Kidney (tissue), 14 donors: ENCODE results near the gene GATD1. TPM values are rescaled to one million over a fixed set of nuclear protein-coding genes. Genes with fewer than 3 reads are reported as not detected.

Experiments
- DNase-seq, 5 donors: peaks; one replicate each; pipeline ENCODE4 v3.0.0-alpha.2; 2013 to 2020
- FAIRE-seq: peaks from 2 replicates; lab custom pipeline; 2012; peaks lifted over from hg19 to GRCh38; lab: Jason Lieb, UNC
- H3K27ac ChIP-seq, 2 donors: one replicate each; pipeline ENCODE4 v1.7.0; 2013; ENCODE audit warnings: low read depth in 2 of 2, low read length in 2 of 2, inconsistent platforms in 1 of 2
- H3K27me3 ChIP-seq: one replicate; pipeline ENCODE4 v1.7.1; 2013; ENCODE audit warnings: low read length, inconsistent platforms; ENCODE audit not compliant: control insufficient read depth, insufficient read depth
- H3K36me3 ChIP-seq, 3 donors: one replicate each; pipeline versions ENCODE4 v1.7.0 to v1.7.1; 2013; ENCODE audit warnings: low read length in 3 of 3, control low read depth in 1 of 3, inconsistent platforms in 1 of 3; ENCODE audit not compliant: insufficient read depth in 3 of 3, control insufficient read depth in 2 of 3
- H3K4me1 ChIP-seq, 3 donors: one replicate each; pipeline versions ENCODE4 v1.7.0 to v1.7.1; 2013; ENCODE audit warnings: low read length in 3 of 3, inconsistent platforms in 1 of 3, low read depth in 1 of 3; ENCODE audit not compliant: control insufficient read depth in 2 of 3, insufficient read depth in 2 of 3
- H3K4me3 ChIP-seq, 3 donors: one replicate each; pipeline versions ENCODE4 v1.7.0 to v1.8.1; 2013; ENCODE audit warnings: low read length in 3 of 3, control low read depth in 1 of 3, inconsistent platforms in 1 of 3
- H3K9ac ChIP-seq, 3 donors: one replicate each; pipeline versions ENCODE4 v1.7.0 to v1.7.1; 2013; ENCODE audit warnings: low read length in 3 of 3, control low read depth in 1 of 3, inconsistent platforms in 1 of 3
- H3K9me3 ChIP-seq, 3 donors: one replicate each; pipeline versions ENCODE4 v1.7.0 to v1.7.1; 2013; ENCODE audit warnings: low read length in 3 of 3, control low read depth in 1 of 3, inconsistent platforms in 1 of 3; ENCODE audit not compliant: control insufficient read depth in 2 of 3, insufficient read depth in 1 of 3
- CTCF ChIP-seq: IDR thresholded peaks from 3 replicates; pipeline ENCODE4 v1.5.1; 2012; ENCODE audit warnings: mild to moderate bottlenecking, moderate library complexity, borderline replicate concordance; ENCODE audit not compliant: insufficient read depth; ENCODE audit errors: extremely low read depth
- intact Hi-C: fragments of 100-400 bp; cut with DNase I; formaldehyde crosslinking; loops from one replicate; pipeline ENCODE4 v1.11.1; 2022
- polyA plus RNA-seq: library from polyadenylated mRNA; stranded (reverse); fragments of 350-450 nt; fragmentation: Illumina TruSeq; extraction: RNeasy Lipid Tissue Mini Kit (QIAGEN cat#74804); gene quantifications from one replicate; pipeline ENCODE4 v1.2.3, GENCODE V29; 2014; ENCODE audit warnings: low read depth, low replicate concordance; ENCODE audit not compliant: insufficient read depth
- total RNA-seq: library from RNA; stranded (reverse); fragmentation: NEBNext Ultra II Directional; extraction: Animal tissue kit (Norgen Biotek cat#: 25700); gene quantifications from one replicate; pipeline ENCODE4 v1.2.1, GENCODE V29; 2021
- donor health status: control.
- donor health status: control.
- donor health status: control.
- donor health status: control.
- donor health status: control.
- donor health status: DM: yes; HTN: yes; CAD: no.
- donor health status: Normal renal cell carcinoma (clear cell type).

Gene GATD1
- total and polyA plus RNA-seq, 2 donors from 2014 or later = 38.3 to 66.2 TPM

- H3K4me3 ChIP-seq = no peak overlapping the region
- FAIRE-seq = no peak
- no peaks in the 10 kb centered on the region for H3K36me3 ChIP-seq
- no peak overlapping the region for H3K9ac ChIP-seq
- no peaks in the 10 kb centered on the region for H3K9me3 ChIP-seq
- no peak for TF ChIP-seq CTCF
- intact Hi-C loops = no loop called here
- no peak for DNase-seq
- peaks cover 0 to 14% (median 4%) of the 10 kb centered on the region in 3 donors for H3K4me1 ChIP-seq
- H3K27ac ChIP-seq = no peak overlapping the region
- no peaks in the 10 kb centered on the region for H3K27me3 ChIP-seq
These were observed 26.1 kb upstream of the GATD1 start for GRCh38 chr11:803467-803742.

- no peaks in the 10 kb centered on the region for H3K27me3 ChIP-seq
- DNase-seq (no peak), FAIRE-seq (no peak)
- intact Hi-C loops = no loop called here
- H3K9me3 ChIP-seq = no peaks in the 10 kb centered on the region
- no peak overlapping the region for H3K27ac ChIP-seq
- no peaks in the 10 kb centered on the region for H3K36me3 ChIP-seq
- H3K4me3 ChIP-seq = no peak overlapping the region
- H3K4me1 ChIP-seq = peaks cover 0 to 14% (median 4%) of the 10 kb centered on the region in 3 donors
- H3K9ac ChIP-seq = no peak overlapping the region
- TF ChIP-seq CTCF = no peak
These were observed 25.6 kb upstream of the GATD1 start for GRCh38 chr11:802693-803466.

GRCh38 chr11:802018-802617, 24.8 kb upstream of the GATD1 start:
- H3K36me3 ChIP-seq = no peaks in the 10 kb centered on the region
- no peak overlapping the region for H3K27ac ChIP-seq
- H3K9ac ChIP-seq = no peak overlapping the region
- DNase-seq = no peak
- no peaks in the 10 kb centered on the region for H3K9me3 ChIP-seq
- peaks cover 0 to 14% (median 4%) of the 10 kb centered on the region in 3 donors for H3K4me1 ChIP-seq
- TF ChIP-seq CTCF = no peak
- intact Hi-C loops = no loop called here
- no peak overlapping the region for H3K4me3 ChIP-seq
- H3K27me3 ChIP-seq = no peaks in the 10 kb centered on the region
- no peak for FAIRE-seq
